Hepatocyte (in vitro differentiated cells): ENCODE measurements around the gene HSF5. TPM values are rescaled to one million over a fixed set of nuclear protein-coding genes. Genes with fewer than 3 reads are reported as not detected.

Experiments
- DNase-seq: peaks from one replicate; pipeline ENCODE4 v3.0.0-alpha.2; 2016; ENCODE audit warnings: low spot score
- H2AFZ ChIP-seq: fragments of 200-600 bp; sonication (generic); 2 replicates; pipeline ENCODE4 v1.6.0; 2016; ENCODE audit warnings: antibody characterized with exemption, mild to moderate bottlenecking
- H3K27ac ChIP-seq: fragments of 200-600 bp; sonication (generic); 2 replicates; pipeline ENCODE4 v1.5.1; 2016; ENCODE audit warnings: mild to moderate bottlenecking
- H3K27me3 ChIP-seq: fragments of 200-600 bp; sonication (generic); 2 replicates; pipeline ENCODE4 v1.6.1; 2016
- H3K36me3 ChIP-seq: fragments of 200-600 bp; sonication (generic); replicated peaks from 2 replicates; pipeline ENCODE4 v1.5.1; 2016; ENCODE audit warnings: low read depth; ENCODE audit not compliant: insufficient read depth
- H3K4me1 ChIP-seq: fragments of 200-600 bp; sonication (generic); 2 replicates; pipeline ENCODE4 v1.5.1; 2016; ENCODE audit warnings: mild to moderate bottlenecking, moderate library complexity; ENCODE audit not compliant: insufficient read depth
- H3K4me2 ChIP-seq: fragments of 200-600 bp; sonication (generic); 2 replicates; pipeline ENCODE4 v1.6.0; 2016
- H3K4me3 ChIP-seq: fragments of 200-600 bp; sonication (generic); 2 replicates; pipeline ENCODE4 v1.5.1; 2016; ENCODE audit warnings: mild to moderate bottlenecking
- H3K79me2 ChIP-seq: fragments of 200-600 bp; sonication (generic); 2 replicates; pipeline ENCODE4 v1.6.0; 2017; ENCODE audit warnings: mild to moderate bottlenecking
- H3K9me2 ChIP-seq: fragments of 200-600 bp; sonication (generic); replicated peaks from 2 replicates; pipeline ENCODE4 v1.6.0; 2017; ENCODE audit warnings: mild to moderate bottlenecking; ENCODE audit not compliant: insufficient read depth
- H3K9me3 ChIP-seq: fragments of 200-600 bp; sonication (generic); 2 replicates; pipeline ENCODE4 v1.5.1; 2016; ENCODE audit warnings: low read depth, mild to moderate bottlenecking
- H4K20me1 ChIP-seq: fragments of 200-600 bp; sonication (generic); 2 replicates; pipeline ENCODE4 v1.6.0; 2016; ENCODE audit warnings: mild to moderate bottlenecking; ENCODE audit not compliant: insufficient read depth, poor library complexity, severe bottlenecking
- EZH2 ChIP-seq: fragments of 200-600 bp; sonication (generic); IDR thresholded peaks from 2 replicates; pipeline ENCODE4 v1.6.1; 2016; ENCODE audit warnings: antibody characterized with exemption, mild to moderate bottlenecking, borderline replicate concordance
- EZH2phosphoT487 ChIP-seq: fragments of 200-600 bp; sonication (generic); IDR thresholded peaks from one replicate; pipeline ENCODE4 v1.6.1; 2018; ENCODE audit warnings: antibody characterized with exemption, mild to moderate bottlenecking, low read depth, moderate library complexity; ENCODE audit not compliant: unreplicated experiment, severe bottlenecking
- WGBS: methylation state at CpG from one replicate; pipeline ENCODE4 v1.1.6; 2016; ENCODE audit warnings: low lambda C conversion rate; ENCODE audit errors: missing lambda C conversion rate; 5-methylcytosine and 5-hydroxymethylcytosine counted together
- polyA plus RNA-seq: library from polyadenylated mRNA; unstranded; fragments of >200 nt; fragmentation: Nextera tagmentation; extraction: Ambion mirVana; gene quantifications from 2 replicates; pipeline ENCODE4 v1.2.1, GENCODE V29; 2016
- total RNA-seq: library from RNA; depleted of rRNA; stranded (reverse); fragments of >200 nt; gene quantifications from 2 replicates; pipeline ENCODE4 v1.2.3, GENCODE V29; 2014
- TF ChIP-seq, protein P1 (sequence below): fragments of 200-600 bp; sonication (generic); IDR thresholded peaks from 2 replicates; pipeline ENCODE4 v1.5.1; 2016; ENCODE audit warnings: antibody characterized with exemption, mild to moderate bottlenecking; ENCODE audit not compliant: poor library complexity

HSF5 gene
- total and polyA plus RNA-seq, 2 experiments from 2014 or later: 0.03 TPM; not detected in 1

DNA sequence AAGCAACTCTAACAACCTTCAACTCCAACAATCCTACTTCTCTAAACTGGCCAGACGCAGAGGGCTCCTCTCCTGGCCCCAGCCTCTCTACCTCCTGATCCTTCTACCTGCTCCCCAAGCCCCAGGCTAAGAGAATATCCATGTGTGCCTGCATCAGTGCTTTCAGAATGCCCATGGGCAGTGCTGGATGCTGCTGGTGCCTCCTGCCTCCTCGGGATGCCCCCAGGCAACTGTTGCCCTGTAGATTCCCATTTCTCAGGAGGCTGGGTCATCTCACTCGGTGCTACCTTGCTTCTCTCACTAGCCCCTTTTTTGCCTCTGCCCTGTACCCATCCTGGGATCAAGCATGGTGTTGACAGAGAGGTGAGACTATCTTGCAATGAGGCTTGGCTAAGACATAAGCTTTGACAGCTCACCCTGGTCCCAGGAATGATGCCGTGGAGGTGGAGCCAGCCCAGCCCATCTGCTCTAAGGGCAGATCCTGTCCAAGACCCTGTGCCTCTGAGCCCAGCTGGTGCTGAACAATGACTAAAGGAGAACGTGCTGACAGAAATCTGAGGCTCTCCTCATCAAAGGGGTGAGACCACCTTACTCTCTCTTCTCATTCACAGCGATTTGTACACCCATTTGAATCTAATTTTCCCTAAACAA lies 116.8 kb downstream of the HSF5 start:
- peaks cover 65% of the 10 kb centered on the region for H3K79me2 ChIP-seq
- H2AFZ ChIP-seq: no peak overlapping the region
- no peak overlapping the region for H3K4me3 ChIP-seq
- no peak overlapping the region for H3K4me2 ChIP-seq
- TF ChIP-seq EZH2phosphoT487 (no peak), EZH2 (no peak)
- TF ChIP-seq, protein P1, sequence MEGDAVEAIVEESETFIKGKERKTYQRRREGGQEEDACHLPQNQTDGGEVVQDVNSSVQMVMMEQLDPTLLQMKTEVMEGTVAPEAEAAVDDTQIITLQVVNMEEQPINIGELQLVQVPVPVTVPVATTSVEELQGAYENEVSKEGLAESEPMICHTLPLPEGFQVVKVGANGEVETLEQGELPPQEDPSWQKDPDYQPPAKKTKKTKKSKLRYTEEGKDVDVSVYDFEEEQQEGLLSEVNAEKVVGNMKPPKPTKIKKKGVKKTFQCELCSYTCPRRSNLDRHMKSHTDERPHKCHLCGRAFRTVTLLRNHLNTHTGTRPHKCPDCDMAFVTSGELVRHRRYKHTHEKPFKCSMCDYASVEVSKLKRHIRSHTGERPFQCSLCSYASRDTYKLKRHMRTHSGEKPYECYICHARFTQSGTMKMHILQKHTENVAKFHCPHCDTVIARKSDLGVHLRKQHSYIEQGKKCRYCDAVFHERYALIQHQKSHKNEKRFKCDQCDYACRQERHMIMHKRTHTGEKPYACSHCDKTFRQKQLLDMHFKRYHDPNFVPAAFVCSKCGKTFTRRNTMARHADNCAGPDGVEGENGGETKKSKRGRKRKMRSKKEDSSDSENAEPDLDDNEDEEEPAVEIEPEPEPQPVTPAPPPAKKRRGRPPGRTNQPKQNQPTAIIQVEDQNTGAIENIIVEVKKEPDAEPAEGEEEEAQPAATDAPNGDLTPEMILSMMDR: no peak
- H3K27me3 ChIP-seq: no peaks in the 10 kb centered on the region
- no peaks in the 10 kb centered on the region for H3K9me3 ChIP-seq
- no peak overlapping the region for H3K27ac ChIP-seq
- DNase-seq: no peak
- H3K4me1 ChIP-seq: peaks cover 38% of the 10 kb centered on the region
- WGBS: 92% methylated on average over 6 of the region's 6 CpGs
- H3K36me3 ChIP-seq: no peaks in the 10 kb centered on the region
- H3K9me2 ChIP-seq: no peaks in the 10 kb centered on the region
- no peaks in the 10 kb centered on the region for H4K20me1 ChIP-seq

DNA sequence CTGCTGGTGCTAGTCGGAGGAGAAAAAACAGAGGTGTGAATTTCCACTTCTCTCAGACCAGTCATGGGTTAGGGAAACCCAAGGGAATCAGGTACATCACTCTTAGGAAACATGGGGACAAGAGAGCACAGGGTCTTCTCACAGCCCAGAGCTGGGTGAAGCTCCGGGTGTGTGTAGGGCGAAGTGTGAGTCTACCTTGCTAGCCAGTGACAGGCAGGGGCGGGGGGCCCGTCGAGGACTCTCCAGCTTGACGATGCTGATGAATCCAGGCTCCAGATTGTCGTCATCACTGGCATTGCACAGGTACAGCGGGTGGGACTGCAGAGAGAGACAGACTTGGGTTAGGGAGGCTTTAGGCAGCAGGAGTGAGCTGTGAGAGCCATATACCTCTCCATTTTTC lies 117.5 kb downstream of the HSF5 start:
- Histone ChIP-seq H3K4me1 (peaks cover 38% of the 10 kb centered on the region), H3K4me2 (no peak overlapping the region)

DNA sequence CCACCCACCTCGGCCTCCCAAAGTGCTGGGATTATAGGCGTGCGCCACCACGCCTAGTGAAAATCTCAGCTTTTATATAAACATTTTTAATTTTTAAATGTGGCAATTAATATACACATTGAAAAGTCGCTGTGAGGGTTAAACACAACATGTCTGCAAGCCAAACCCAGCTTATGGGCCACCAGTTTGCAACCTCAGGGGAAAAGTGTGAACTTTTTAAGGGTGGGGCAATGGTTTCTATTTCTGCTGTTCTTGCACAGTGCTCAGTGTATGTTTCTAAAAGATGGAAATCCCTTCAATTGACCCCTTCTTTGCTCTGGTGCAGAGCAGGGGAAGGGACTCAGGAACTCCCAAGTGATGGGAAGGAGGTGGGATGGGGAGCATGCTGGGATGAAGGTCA lies 117.9 kb downstream of the HSF5 start:
- 93% methylated on average over 5 of the region's 5 CpGs for WGBS
- Histone ChIP-seq H3K4me2 (no peak overlapping the region), H3K79me2 (peaks cover 64% of the 10 kb centered on the region), H4K20me1 (no peaks in the 10 kb centered on the region), H3K27me3 (no peaks in the 10 kb centered on the region), H3K4me1 (peaks cover 38% of the 10 kb centered on the region), H2AFZ (no peak overlapping the region), H3K9me2 (no peaks in the 10 kb centered on the region), H3K36me3 (no peaks in the 10 kb centered on the region), H3K4me3 (no peak overlapping the region), H3K27ac (peak overlapping the region; percentile 46), H3K9me3 (no peaks in the 10 kb centered on the region)
- DNase-seq: no peak
- TF ChIP-seq, protein P1: no peak
- TF ChIP-seq EZH2 (no peak), EZH2phosphoT487 (no peak)

More for the DNA sequence above, 117.5 kb downstream of the HSF5 start:
- no peaks in the 10 kb centered on the region for H3K9me2 ChIP-seq
- no peak for TF ChIP-seq EZH2phosphoT487
- TF ChIP-seq, protein P1: no peak
- no peak for TF ChIP-seq EZH2
- H2AFZ ChIP-seq: no peak overlapping the region
- DNase-seq: no peak
- H4K20me1 ChIP-seq: no peaks in the 10 kb centered on the region
- no peak overlapping the region for H3K4me3 ChIP-seq
- WGBS: 94% methylated on average over 9 of the region's 9 CpGs
- peak overlapping the region; percentile 46 for H3K27ac ChIP-seq
- H3K9me3 ChIP-seq: no peaks in the 10 kb centered on the region
- no peaks in the 10 kb centered on the region for H3K27me3 ChIP-seq
- no peaks in the 10 kb centered on the region for H3K36me3 ChIP-seq
- H3K79me2 ChIP-seq: peaks cover 64% of the 10 kb centered on the region

Other genes starting within 250 kb of the HSF5 start
- gene LPO, start 249.8 kb downstream of the HSF5 start, total RNA-seq: 0.24 and 1.0 TPM in 2 replicates
- 0.29 TPM in 1 of 2 replicates, not detected in the other for gene LPO, start 249.8 kb downstream of the HSF5 start, polyA plus RNA-seq
- 0.13 TPM in 1 of 2 replicates, not detected in the other for gene MPO, start 207.5 kb downstream of the HSF5 start, total RNA-seq
- gene MPO, start 207.5 kb downstream of the HSF5 start, polyA plus RNA-seq: not detected in 2 replicates
- 10.0 and 15.4 TPM in 2 replicates for gene TSPOAP1, start 159.6 kb downstream of the HSF5 start, total RNA-seq
- gene TSPOAP1, start 159.6 kb downstream of the HSF5 start, polyA plus RNA-seq: 17.8 and 19.0 TPM in 2 replicates
- gene SUPT4H1, start 136.2 kb downstream of the HSF5 start, total RNA-seq: 54.5 and 62.1 TPM in 2 replicates
- gene SUPT4H1, start 136.2 kb downstream of the HSF5 start, polyA plus RNA-seq: 91.3 and 108 TPM in 2 replicates
- gene RNF43, start 70.9 kb downstream of the HSF5 start, total RNA-seq: 6.5 and 10.1 TPM in 2 replicates
- 7.9 and 12.4 TPM in 2 replicates for gene RNF43, start 70.9 kb downstream of the HSF5 start, polyA plus RNA-seq
- 38.2 and 47.8 TPM in 2 replicates for gene MTMR4, start 26.2 kb upstream of the HSF5 start, total RNA-seq
- gene MTMR4, start 26.2 kb upstream of the HSF5 start, polyA plus RNA-seq: 25.2 and 27.3 TPM in 2 replicates
- 0.04 and 0.07 TPM in 2 replicates for gene TEX14, start 203.6 kb upstream of the HSF5 start, total RNA-seq
- 0.05 TPM in 1 of 2 replicates, not detected in the other for gene TEX14, start 203.6 kb upstream of the HSF5 start, polyA plus RNA-seq
- gene RAD51C, start 204.2 kb upstream of the HSF5 start, total RNA-seq: 16.3 and 19.2 TPM in 2 replicates
- gene RAD51C, start 204.2 kb upstream of the HSF5 start, polyA plus RNA-seq: 41.6 and 46.9 TPM in 2 replicates